GM03348 (cell line): ENCODE results near the gene ZNF407.
"Not testable (repeated sequence)": the region's sequence is repeated elsewhere in the genome, so short reads cannot be mapped to it uniquely, and the experiment has no call there.

Experiments
- DNase-seq: peaks from one replicate; pipeline ENCODE4 v3.0.0; 2012; ENCODE audit warnings: low spot score

Gene ZNF407

DNA sequence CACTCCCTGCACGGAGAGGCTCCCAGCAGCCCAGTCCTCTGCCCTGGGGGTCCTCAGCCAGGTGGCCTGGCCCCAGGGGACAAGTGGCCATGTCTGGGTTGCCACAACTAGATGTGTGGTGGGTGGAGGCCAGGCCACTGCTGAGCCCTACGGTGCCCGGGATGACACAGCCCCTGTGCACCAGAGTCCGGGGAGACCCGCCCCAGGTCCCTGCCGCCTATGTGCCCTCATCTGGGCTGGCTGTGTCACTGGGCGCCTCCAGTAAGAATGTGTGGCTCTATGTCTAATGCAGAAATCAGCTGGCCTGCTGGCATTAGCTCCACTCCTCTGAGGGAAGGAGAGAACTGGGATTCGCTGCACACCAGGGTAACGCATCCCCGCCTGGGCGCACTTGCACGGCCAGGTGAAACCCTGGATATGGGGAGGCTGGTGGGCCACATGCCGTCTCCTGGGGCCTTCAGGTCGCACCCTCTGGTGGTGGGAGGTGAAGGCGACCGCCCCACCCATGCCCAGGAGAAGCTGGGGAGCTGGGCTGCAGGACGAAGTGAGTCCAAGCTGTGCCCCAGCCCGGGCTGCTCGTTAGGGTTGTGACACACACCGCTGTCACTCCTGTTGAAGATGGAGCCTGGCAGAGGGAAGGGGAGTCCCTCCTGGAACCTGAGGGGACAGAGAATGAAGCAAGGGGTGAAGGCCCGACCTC, 475.2 kb downstream of the ZNF407 start:
- DNase-seq = no peak

DNA sequence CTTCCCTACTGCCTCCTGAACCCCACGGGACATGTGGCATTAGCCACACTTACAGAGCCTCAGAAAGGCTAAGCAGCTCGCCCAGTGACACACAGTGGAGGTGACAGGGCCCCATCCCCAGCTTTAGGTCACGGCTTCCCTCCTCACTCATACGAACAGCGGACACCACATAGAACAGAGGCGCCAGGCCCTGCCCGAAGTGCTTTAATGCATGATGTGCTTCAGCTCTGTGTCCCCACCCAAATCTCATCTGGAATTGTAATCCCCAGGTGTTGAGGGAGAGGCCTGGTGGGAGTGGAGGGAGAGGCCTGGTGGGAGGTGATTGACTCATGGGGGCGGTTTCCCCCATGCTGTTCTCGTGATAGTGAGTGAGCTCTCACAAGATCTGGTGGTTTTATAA, 476.0 kb downstream of the ZNF407 start:
- DNase-seq = no peak

DNA sequence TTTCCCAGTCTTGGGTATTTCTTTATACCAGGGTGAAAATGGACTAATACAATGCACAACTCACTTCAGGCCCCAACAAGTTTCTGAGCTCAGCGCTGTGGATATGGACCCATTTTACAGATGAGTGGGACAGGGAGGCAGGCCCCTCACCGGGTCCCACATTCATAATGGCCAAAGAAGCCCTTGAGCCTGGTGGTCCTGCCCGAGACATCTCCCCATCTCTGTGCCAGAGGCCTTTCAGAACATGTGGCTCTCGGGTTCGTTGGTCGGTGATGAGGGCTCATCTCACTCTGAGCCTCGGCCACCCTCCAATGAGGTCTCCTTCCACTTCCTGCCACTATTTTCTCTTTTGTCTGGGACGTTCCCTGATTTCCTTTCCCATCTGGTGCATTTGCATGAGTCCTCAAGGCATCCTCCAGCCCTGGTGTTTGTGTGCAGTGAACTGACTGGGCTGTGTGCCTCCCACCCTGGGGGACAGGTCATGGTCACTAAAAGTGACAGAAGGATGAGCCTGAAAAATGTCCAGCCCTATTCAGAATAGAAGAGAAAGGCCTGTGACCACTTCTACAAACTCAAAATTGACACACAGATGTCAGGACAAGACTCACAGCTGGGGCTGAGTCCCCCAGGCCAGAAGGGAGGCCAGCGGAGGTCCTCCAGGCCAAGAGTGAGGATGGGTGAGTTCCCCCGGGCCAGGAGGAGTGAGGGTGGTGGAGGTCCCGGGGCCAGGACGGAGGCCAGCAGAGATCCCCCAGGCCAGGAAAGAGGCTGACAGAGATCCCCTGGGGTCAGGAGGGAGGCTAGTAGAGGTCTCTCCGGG, 476.7 kb downstream of the ZNF407 start:
- no peak for DNase-seq

DNA sequence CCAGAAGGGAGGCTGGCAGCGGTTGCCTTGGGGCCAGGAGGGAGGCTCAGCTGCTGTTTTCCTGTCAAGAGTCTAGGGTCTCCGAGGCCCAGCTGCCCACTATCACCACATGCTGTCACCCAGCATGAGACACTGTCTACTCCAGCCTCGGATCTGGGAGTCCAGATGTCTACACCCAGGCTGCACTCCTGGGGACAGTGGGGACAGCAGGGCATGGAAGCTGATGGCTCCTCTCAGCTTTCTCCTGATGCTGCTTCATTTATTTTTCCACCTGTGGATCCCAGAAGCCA, 477.3 kb downstream of the ZNF407 start:
- no peak for DNase-seq

DNA sequence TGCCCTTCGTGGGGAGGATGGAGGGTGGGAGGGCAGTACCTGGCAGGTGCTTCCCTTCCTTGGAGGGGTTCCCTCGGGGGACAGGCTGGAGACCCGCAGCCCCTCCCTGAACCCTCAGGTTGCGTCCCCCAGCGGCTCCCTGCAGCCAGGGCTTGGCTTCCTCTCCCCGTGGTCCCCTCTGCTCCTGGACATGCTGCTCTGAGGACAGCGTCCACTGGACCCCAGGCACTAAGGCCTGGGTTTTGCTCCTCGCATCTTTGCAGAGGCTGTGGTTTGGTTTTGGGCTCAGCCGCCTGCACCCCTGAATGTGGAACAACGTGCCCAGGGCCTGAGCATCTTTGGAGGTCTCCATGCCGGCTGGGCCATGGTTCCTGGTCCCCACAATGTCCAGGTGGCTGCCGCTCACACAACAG, 477.8 kb downstream of the ZNF407 start:
- DNase-seq = no peak

DNA sequence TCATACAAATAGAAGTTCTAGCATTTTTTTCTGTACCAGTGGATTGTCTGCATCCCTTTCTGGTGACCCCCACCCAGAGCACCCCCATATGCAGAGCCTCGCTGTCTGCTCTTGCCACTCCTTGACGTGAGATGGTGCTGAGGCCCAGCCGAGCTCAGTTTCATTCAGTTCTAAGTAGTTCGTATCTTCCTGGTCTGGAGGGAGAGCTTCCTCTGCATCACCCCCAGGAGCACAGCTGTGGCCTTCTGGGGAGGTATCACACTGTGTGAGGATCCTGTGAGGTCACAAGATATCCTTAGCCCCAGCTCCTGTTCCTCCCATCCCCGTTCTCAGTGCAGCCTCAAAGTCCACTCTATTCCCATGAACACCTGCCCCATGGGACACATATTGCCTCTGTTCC, 478.6 kb downstream of the ZNF407 start:
- no peak for DNase-seq

DNA sequence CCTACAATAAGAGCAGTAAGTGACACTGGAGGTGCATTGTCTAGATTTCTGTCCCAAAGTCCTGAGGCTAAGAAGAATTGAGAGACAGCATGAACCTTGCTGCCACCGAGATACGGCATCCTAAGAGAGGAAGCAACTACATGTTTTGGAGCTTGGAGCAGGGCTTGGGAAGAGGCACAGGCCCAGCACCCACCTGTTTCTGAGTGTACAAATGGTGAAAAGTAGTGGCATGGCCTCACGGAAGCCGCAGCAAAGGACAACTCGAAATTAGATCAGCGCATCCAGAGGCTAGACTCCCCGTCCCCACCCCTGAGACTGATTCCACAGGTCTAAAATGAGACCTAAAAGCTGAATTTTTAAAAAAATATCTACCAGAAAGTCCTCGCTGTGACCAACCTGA, 483.8 kb downstream of the ZNF407 start:
- no peak for DNase-seq

DNA sequence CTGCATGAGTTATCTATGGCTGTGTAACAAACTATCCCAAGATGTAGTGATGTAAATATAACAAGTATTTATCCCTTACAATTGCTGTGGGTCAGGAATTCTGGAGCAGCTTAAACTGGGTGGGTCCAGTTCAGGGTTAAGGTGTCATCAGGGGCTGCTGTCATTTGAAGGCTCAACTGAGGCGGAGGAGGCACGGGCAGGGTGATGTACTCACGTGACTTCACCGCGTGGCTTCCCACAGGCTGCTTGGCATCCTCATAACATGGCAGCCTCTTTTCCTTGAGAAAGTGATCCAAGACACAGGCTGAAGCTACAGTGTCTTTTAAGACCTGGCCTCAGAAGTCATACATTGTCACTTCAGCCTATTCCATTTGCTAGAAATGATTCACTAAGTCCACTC, 485.5 kb downstream of the ZNF407 start:
- no peak for DNase-seq

DNA sequence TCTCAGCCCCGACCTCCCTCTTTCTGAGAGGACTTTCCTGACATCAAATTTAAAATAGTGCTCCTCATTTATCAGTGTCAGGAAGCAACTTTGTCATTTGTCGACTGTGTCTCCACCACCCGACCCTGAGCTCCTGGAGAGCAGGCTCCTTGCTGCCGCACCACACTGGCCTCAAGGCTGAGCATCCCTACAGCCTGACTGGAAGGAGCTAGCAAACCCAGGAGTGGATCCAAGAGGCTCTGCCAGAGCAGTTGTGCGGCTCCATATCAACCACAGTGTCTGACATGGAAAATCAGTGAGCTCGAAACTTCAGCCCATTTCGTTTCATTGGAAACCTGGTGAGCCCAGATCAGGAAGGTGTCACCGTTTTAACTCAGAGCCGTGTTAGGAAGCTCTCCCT, 486.1 kb downstream of the ZNF407 start:
- DNase-seq = no peak

DNA sequence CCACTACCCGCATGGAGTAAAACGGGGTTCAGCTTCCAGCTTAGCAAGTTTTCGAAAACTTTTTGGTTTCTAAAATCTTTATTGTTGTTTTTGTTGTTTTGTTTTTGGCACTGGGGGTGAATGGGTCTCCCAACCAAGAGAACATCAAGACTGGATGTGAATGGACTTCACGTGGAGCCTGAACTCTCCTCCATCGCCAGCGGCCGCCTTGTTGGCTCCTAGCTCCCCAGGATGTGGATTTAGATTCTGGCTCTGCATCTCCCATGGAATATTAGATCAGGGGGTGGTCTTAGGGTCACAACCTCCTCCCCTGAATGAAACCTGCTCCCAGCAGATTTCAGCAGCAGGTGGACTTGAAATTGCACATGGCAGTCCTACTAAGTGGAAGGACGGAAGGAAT, 488.0 kb downstream of the ZNF407 start:
- not testable (repeated sequence) for DNase-seq

DNA sequence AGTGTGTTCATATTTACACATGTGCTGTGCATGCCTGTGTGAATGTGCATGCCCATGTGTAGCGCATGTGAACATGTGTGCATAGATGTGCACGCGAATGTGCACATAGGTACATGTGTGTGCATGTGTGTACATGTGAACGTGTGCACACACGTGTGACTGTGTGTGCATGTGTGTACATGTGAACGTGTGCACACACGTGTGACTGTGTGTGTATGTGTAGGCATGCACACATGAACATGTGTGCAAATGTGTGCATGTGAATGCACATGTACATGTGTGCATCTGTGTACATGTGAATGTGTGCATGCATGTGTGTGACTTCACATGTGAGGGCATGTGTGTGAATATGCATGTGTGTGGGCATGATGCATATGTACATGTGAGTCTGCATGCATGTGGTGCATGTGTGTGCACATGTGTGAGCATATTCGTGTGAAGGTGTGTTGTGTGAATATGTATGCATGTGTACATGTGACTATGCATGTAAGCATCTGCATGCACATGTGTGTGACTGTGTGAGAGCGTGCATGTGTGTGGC, 488.9 kb downstream of the ZNF407 start:
- DNase-seq = no peak

DNA sequence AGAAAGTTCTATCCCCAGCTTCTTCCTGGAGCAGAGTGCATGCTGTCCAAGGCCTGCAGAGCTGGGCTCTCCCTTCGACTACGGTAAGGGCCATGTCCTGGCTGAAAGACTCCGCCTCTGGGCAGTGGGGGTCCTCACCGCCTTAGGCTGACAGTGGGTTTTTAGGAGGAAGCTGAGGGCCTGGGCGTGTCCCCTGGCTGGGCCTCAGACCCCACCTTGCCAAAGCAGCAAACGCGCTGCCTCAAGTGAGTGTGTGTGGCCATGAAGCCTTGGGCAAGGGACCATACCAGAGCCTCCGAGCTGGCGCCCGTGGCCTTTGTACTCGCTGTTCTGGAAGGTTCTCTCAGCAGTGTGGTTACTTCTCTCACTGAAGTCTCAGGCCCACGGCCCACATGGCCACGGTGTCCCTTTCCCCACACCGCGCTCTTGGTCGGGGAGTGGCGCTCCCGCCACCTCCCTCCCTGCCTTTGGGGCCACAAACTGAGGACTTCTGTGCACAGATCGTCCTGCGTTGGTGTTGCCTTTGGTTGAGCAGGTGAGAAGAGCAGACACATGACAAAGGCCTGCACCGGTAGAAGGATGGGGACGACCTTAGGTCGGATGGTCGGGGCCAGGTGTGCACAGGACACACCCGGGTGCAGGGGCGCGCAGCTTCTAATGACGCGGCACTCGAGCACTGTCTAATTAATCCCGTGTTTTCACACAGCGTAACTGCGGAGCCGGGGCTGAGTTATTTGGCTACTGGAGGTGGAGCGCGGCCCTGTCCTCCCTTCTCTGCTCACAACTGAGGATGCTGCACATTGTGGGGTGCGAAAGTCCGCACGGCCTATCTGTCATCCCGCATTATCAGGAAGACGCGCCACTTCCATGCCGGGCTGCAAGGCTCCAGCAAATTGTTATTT, 489.7 kb downstream of the ZNF407 start:
- no peak for DNase-seq

DNA sequence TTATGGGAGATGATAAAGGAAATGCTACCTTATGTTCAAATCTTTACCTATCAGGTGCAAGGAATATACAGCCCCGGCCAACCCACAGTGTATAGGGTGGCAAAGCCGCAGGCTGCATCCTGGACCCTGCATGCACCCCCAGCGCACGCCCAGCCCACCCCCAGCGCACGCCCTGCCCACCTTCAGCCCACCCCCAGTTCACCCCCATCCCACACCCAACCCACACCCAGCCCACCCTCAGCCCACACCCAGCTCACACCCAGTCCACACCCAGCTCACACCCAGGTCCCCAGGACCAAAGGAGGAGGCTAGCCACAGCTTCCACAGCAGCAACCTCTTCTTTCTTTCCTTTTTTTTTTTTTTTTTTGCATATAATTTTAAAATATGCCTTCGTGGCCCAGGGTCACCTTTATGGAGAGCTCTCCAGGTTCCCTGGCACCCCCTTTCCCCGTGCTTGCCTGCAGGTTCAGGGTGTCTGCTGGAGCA, 490.4 kb downstream of the ZNF407 start:
- DNase-seq = no peak

DNA sequence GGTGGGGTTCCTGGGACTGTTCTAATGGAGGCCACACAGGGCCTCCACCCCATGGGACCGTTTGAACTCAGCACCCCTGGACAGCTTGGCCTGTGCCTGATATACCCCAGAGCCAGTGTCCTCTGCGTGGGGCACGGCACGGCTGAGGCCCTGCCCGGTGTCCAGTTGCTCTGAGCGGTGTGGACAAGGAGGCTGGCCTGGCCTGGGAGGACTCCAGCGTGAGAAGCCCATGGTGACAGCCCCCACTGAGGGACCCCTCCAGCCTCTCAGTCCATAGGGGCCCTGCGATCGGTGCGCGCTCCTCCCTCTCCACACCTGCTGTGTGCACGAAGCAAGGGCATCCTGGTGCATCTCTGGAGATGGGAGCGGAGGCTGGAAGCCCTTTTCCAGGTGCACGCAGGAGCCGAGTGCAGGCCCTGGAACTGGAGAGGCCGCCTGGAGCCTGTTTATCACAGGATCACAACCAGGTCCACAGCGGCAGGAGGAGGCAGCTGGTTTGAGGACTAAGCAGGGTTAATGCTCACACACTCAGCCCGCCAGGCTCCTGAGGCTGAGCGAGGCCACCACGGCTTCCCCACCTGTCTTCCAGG, 491.0 kb downstream of the ZNF407 start:
- DNase-seq = no peak

DNA sequence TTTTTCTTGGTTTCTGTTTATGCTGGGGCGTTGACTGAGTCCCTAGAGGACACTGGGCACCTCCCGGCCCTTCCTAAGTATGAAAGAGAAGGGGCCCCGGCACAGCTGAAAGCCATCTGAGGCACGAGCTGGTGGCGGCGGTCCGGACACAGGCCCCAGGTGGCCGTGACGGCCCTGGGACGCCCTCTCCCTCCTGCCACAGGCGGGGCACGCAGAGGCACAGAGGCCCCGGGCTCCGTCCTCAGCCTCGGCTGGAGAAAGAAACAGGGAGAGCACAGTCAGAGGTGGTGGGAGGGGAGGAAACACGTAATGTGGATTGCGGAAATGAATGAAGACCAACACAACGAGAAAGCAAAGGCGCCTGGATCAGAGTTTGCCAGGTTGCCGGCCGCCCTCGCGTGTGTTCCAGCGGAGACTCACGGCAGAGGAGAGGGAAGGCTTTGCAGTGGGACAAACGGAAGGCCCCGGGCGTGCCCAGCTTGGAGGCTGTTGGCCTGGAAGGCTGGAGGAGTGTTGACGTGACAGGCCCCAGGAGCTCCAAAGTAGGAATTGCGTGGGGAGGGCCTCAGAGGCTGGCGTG, 492.2 kb downstream of the ZNF407 start:
- no peak for DNase-seq

DNA sequence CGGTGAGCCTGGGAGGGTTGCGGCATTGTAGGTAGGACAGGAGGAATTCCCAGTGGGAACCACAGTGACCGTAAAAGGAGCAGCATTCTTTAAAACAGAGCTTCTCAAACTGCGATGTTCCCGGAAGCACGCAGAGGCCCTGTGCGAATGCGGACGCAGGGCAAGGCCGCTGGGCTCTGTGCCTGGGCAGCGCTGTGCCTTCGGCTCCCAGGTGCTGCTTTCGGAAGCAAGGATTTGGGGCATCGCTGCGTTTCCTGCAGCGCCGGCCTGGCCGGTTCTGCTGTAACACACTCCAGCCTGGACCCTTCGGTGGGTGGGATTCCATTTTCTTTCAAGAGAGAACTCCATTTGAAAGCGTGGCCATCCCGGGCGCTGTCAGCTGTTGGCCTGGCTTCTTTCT, 492.7 kb downstream of the ZNF407 start:
- no peak for DNase-seq

DNA sequence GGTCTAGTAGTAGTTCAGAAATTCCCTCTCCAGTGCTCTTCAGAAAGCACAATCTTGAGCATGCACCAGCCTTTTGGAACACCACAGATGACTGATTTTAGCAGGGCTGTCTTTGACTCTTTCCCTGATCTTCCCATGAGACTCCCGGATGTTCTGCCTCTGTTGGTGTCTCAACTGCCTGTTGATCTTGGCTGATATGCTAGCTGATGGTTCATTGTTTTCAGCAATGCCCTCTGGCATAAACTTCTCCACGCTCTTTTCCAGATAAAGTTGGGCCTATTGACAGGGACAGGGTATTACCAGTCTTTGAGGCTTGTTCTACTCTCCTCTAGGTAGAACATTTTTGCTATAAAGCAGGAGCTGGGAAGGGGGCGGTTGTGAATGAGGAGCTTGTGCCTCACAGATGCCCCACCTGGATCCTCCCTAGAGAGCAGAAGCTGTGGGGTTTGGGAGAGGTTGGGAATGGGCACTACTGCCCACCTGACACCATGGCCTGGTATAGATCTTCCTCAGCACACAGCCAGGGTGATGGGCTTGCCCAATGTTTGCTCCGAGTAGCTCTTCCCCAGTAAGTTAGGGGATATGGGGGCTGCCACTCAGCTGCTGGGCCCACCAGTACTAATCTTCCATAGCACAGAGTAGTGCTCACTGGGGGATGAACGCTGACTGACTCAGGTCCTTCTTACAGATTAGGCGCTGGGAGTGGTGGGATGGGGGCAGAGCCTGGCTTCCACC, 500.0 kb downstream of the ZNF407 start:
- DNase-seq = no peak

DNA sequence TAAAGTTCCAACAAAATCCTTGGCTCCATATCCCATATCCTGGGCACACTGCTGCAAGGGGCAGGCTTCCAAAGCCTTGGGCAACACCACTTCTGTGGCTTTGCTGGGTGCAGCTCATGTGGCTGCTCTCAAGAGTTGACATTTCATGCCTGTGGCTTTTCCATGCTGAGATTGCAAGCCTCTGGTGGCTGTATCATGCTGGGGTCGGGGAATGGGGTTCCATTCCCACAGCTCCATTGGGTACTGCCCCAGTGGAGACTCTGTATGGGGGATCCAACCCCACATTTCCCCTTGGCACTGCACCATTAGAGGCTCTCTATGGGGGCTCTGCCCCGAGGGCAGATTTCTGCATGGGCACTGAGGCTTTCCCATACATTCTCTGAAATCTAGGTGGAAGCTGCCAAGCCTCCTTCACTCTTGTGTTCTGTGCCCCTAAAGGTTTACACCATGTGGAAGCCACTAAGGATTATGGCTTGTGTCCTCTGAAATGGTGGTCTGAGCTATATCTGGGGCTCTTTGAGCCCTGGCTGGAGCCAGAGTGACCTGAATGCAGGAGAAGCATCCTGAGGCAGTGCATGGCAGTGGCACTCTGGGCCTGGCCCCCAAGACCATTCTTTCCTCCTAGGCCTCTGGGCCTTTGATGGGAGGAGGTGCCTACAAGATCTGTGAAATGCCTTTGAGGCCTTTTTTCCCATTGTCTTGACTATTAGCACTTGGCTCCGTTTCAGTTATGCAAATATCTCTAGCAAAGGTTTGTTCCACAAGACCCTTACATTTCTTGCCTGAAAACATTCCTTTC, 503.4 kb downstream of the ZNF407 start:
- DNase-seq = no peak

DNA sequence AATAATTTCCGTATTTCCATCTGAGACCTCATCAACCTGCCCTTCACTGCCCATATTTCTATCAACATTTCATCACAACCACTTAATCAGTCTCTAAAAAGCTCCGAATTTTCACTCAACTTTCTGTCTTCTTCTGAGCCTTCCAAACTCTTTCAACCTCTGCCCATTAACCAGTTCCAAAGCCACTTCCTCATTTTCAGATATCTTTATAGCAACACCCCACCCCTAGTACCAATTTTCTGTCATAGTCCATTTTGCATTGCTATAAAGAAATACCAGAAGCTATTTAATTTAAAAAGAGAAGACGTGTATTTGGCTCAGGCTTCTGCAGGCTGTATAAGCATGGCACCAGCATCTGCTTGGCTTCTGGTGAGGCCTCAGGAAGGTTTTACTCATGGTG, 504.2 kb downstream of the ZNF407 start:
- no peak for DNase-seq

DNA sequence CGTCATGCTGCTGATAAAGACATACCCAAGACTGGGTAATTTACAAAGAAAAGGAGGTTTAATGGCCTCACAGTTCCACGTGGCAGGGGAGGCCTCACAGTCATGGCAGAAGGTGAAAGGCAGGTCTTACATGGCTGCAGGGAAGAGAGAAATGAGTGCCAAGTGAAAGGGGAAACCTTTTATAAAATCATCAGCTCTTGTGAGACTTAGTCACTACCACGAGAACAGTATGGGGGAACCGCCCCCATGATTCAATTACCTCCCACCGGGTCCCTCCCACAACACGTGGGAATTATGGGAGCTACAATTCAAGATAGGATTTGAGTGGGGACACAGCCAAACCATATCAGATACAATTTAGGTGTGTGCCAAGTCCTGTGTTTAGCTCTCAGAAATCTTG, 506.4 kb downstream of the ZNF407 start:
- DNase-seq = not testable (repeated sequence)
